SK-N-SH treated with all-trans-retinoic acid at 6 μM for 48 hours (cell line): ENCODE measurements around the gene TEX29.

Source experiments
- ATAC-seq: fragments of 200-7000 bp; cut with Tn5 transposase; 3 replicates; pipeline ENCODE4 v1.9.1; 2020; ENCODE audit warnings: mild to moderate bottlenecking, moderate library complexity
- ARNTL ChIP-seq: fragments of 450-650 bp; formaldehyde crosslinking; IDR thresholded peaks from 2 replicates; pipeline ENCODE4 v1.5.0; 2020; ENCODE audit warnings: low read depth, mild to moderate bottlenecking, moderate library complexity, borderline replicate concordance
- BACH2 ChIP-seq: fragments of 250-450 bp; sonication (Bioruptor Pico); IDR thresholded peaks from 2 replicates; pipeline ENCODE4 v1.9.0; 2021; ENCODE audit warnings: mild to moderate bottlenecking, borderline replicate concordance
- CREB5 ChIP-seq: fragments of 250-450 bp; sonication (Bioruptor Pico); IDR thresholded peaks from 2 replicates; pipeline ENCODE4 v1.5.1; 2020; ENCODE audit warnings: low read depth, mild to moderate bottlenecking, moderate library complexity
- CSRNP3 ChIP-seq: fragments of 250-450 bp; sonication (Bioruptor Pico); IDR thresholded peaks from 2 replicates; pipeline ENCODE4 v1.5.1; 2021; ENCODE audit warnings: mild to moderate bottlenecking, moderate library complexity
- GLIS3 ChIP-seq: fragments of 250-450 bp; sonication (Bioruptor Pico); IDR thresholded peaks from 2 replicates; pipeline ENCODE4 v1.5.0; 2020; ENCODE audit warnings: mild to moderate bottlenecking, moderate library complexity
- ISL1 ChIP-seq: fragments of 250-450 bp; sonication (Bioruptor Pico); IDR thresholded peaks from 2 replicates; pipeline ENCODE4 v2.1.2; 2022; ENCODE audit warnings: mild to moderate bottlenecking, moderate library complexity
- OSR1 ChIP-seq: fragments of 250-450 bp; sonication (Bioruptor Pico); IDR thresholded peaks from 2 replicates; pipeline ENCODE4 v1.8.0; 2022; ENCODE audit warnings: moderate library complexity, mild to moderate bottlenecking, inconsistent platforms
- RARB ChIP-seq: fragments of 250-450 bp; sonication (Bioruptor Pico); IDR thresholded peaks from 2 replicates; pipeline ENCODE4 v1.8.0; 2021; ENCODE audit warnings: mild to moderate bottlenecking, moderate library complexity
- TOX ChIP-seq: fragments of 250-450 bp; sonication (Bioruptor Pico); IDR thresholded peaks from 2 replicates; pipeline ENCODE4 v1.8.0; 2021; ENCODE audit warnings: mild to moderate bottlenecking, moderate library complexity, borderline replicate concordance
- TSHZ2 ChIP-seq: fragments of 250-450 bp; sonication (Bioruptor Pico); IDR thresholded peaks from 2 replicates; pipeline ENCODE4 v1.5.0; 2020; ENCODE audit warnings: mild to moderate bottlenecking, moderate library complexity
- ZFP3 ChIP-seq: fragments of 250-450 bp; sonication (Bioruptor Pico); IDR thresholded peaks from 2 replicates; pipeline ENCODE4 v1.5.0; 2020; ENCODE audit warnings: mild to moderate bottlenecking, moderate library complexity
- ZFP30 ChIP-seq: fragments of 450-650 bp; formaldehyde crosslinking; IDR thresholded peaks from 2 replicates; pipeline ENCODE4 v1.5.0; 2022; ENCODE audit warnings: mild to moderate bottlenecking, moderate library complexity
- ZNF565 ChIP-seq: fragments of 450-650 bp; formaldehyde crosslinking; conservative IDR thresholded peaks from 2 replicates; pipeline ENCODE4 v1.5.0; 2020; ENCODE audit warnings: low read depth, mild to moderate bottlenecking, moderate library complexity
- ZNF70 ChIP-seq: fragments of 450-650 bp; formaldehyde crosslinking; IDR thresholded peaks from 2 replicates; pipeline ENCODE4 v1.5.0; 2020; ENCODE audit warnings: mild to moderate bottlenecking, moderate library complexity

The TEX29 gene

GRCh38 chr13:111388851-111389500 is 68.5 kb downstream of the TEX29 start:
- no peak for ATAC-seq
- TF ChIP-seq ZNF565 (CRISPR knock-in tag) (no peak), RARB (no peak), ARNTL (CRISPR knock-in tag) (no peak), CSRNP3 (CRISPR knock-in tag) (no peak)

GRCh38 chr13:111389621-111390521 is 69.4 kb downstream of the TEX29 start:
- no peak for ATAC-seq
- no peak for TF ChIP-seq ZNF565 (CRISPR knock-in tag)
- no peak for TF ChIP-seq ISL1 (CRISPR knock-in tag)
- no peak for TF ChIP-seq ZFP30 (CRISPR knock-in tag)
- no peak for TF ChIP-seq GLIS3

GRCh38 chr13:111390522-111391270 is 70.3 kb downstream of the TEX29 start:
- ATAC-seq = no peak
- no peak for TF ChIP-seq CSRNP3 (CRISPR knock-in tag)
- TF ChIP-seq TSHZ2 (CRISPR knock-in tag) = no peak
- no peak for TF ChIP-seq ZNF70
- no peak for TF ChIP-seq TOX (CRISPR knock-in tag)
- no peak for TF ChIP-seq ZNF565 (CRISPR knock-in tag)

GRCh38 chr13:111392486-111392885 is 72.0 kb downstream of the TEX29 start:
- TF ChIP-seq ZFP3 (CRISPR knock-in tag) (no peak), BACH2 (no peak), ZNF70 (no peak), ARNTL (CRISPR knock-in tag) (no peak), ZFP30 (CRISPR knock-in tag) (no peak)
- no peak for ATAC-seq

GRCh38 chr13:111393221-111393790 is 72.9 kb downstream of the TEX29 start:
- TF ChIP-seq OSR1 = no peak
- no peak for TF ChIP-seq BACH2
- TF ChIP-seq ISL1 (CRISPR knock-in tag) = no peak
- no peak for TF ChIP-seq TOX (CRISPR knock-in tag)
- no peak for TF ChIP-seq CREB5
- no peak for TF ChIP-seq TSHZ2 (CRISPR knock-in tag)
- no peak for ATAC-seq
